GM12878 (cell line): ENCODE measurements around the gene PLEKHS1.

Experiments used
- POLR2AphosphoS5 ChIP-seq: IDR thresholded peaks from 2 replicates; pipeline ENCODE4 v1.6.1; 2011; ENCODE audit warnings: mild to moderate bottlenecking, low read length, inconsistent platforms
- RAD21 ChIP-seq: IDR thresholded peaks from 2 replicates; pipeline ENCODE4 v1.6.1; 2011; ENCODE audit warnings: mild to moderate bottlenecking, low read depth, low read length, moderate library complexity; ENCODE audit not compliant: insufficient read depth
- TF ChIP-seq, protein P1 (sequence below), 3 experiments: IDR thresholded peaks in 2 of 3; conservative IDR thresholded peaks in 1 of 3; 2 replicates each; pipeline ENCODE4 v1.5.1; 2011; ENCODE audit warnings: low read depth in 3 of 3, low read length in 3 of 3, mild to moderate bottlenecking in 3 of 3, control low read depth in 2 of 3, moderate library complexity in 2 of 3, inconsistent platforms in 1 of 3, mixed read lengths in 1 of 3; ENCODE audit not compliant: control insufficient read depth in 2 of 3, insufficient read depth in 1 of 3; ENCODE audit errors: extremely low read depth in 1 of 3

GRCh38 chr10:113716109-113716910 lies 35.2 kb upstream of the PLEKHS1 start:
- TF ChIP-seq RAD21: no peak
- TF ChIP-seq POLR2AphosphoS5: no peak
- TF ChIP-seq, protein P1, sequence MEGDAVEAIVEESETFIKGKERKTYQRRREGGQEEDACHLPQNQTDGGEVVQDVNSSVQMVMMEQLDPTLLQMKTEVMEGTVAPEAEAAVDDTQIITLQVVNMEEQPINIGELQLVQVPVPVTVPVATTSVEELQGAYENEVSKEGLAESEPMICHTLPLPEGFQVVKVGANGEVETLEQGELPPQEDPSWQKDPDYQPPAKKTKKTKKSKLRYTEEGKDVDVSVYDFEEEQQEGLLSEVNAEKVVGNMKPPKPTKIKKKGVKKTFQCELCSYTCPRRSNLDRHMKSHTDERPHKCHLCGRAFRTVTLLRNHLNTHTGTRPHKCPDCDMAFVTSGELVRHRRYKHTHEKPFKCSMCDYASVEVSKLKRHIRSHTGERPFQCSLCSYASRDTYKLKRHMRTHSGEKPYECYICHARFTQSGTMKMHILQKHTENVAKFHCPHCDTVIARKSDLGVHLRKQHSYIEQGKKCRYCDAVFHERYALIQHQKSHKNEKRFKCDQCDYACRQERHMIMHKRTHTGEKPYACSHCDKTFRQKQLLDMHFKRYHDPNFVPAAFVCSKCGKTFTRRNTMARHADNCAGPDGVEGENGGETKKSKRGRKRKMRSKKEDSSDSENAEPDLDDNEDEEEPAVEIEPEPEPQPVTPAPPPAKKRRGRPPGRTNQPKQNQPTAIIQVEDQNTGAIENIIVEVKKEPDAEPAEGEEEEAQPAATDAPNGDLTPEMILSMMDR (IDR thresholded peaks at IDR 0.05 in 2 of 3, conservative IDR thresholded peaks at IDR 0.05 in 1 of 3; ENCODE audit: control insufficient read depth in 2 of 3, extremely low read depth in 1 of 3, insufficient read depth in 1 of 3, low read depth in 3 of 3, low read length in 3 of 3): no peak
